ENCODE results near the gene FIG4. TPM values are rescaled to one million over a fixed set of nuclear protein-coding genes. Genes with fewer than 3 reads are reported as not detected.

The FIG4 gene
- total RNA-seq, 4 donors from 2014 or later: 4.1 to 35.5 (median 17.4) TPM

GRCh38 chr6:109660526-109661320 lies 30.4 kb upstream of the FIG4 start:
- Histone ChIP-seq H3K36me3 (no peaks in the 10 kb centered on the region), H3K27ac (no peak overlapping the region)

GRCh38 chr6:109662192-109662591 lies 28.9 kb upstream of the FIG4 start:
- Histone ChIP-seq H3K36me3 (no peaks in the 10 kb centered on the region), H3K9me3 (no peaks in the 10 kb centered on the region), H3K4me3 (no peak overlapping the region), H3K27ac (no peak overlapping the region), H3K4me1 (no peaks in the 10 kb centered on the region), H3K27me3 (no peaks in the 10 kb centered on the region)
- DNase-seq: no peak
- intact Hi-C loops (cut with DNase I; ENCODE audit: low total_unique reads): no loop called here
- TF ChIP-seq POLR2A (IDR thresholded peaks at IDR 0.05) (no peak), CTCF (IDR thresholded peaks at IDR 0.05) (no peak)

More at GRCh38 chr6:109660526-109661320, 30.4 kb upstream of the FIG4 start:
- Histone ChIP-seq H3K9me3 (no peaks in the 10 kb centered on the region), H3K4me1 (no peaks in the 10 kb centered on the region), H3K27me3 (no peaks in the 10 kb centered on the region), H3K4me3 (no peak overlapping the region)
- DNase-seq: no peak
- intact Hi-C loops (cut with DNase I; ENCODE audit: low total_unique reads): no loop called here
- TF ChIP-seq POLR2A (IDR thresholded peaks at IDR 0.05) (no peak), CTCF (IDR thresholded peaks at IDR 0.05) (no peak)

- H3K9me3 ChIP-seq: no peaks in the 10 kb centered on the region
- no peak overlapping the region for H3K27ac ChIP-seq
- no peaks in the 10 kb centered on the region for H3K36me3 ChIP-seq
- intact Hi-C loops (cut with DNase I; ENCODE audit: low total_unique reads): no loop called here
- H3K4me3 ChIP-seq: no peak overlapping the region
- no peak for DNase-seq
- no peaks in the 10 kb centered on the region for H3K27me3 ChIP-seq
- TF ChIP-seq CTCF (IDR thresholded peaks at IDR 0.05): no peak
- TF ChIP-seq POLR2A (IDR thresholded peaks at IDR 0.05): no peak
- no peaks in the 10 kb centered on the region for H3K4me1 ChIP-seq
These were observed 21.3 kb upstream of the FIG4 start for GRCh38 chr6:109669811-109670210.

GRCh38 chr6:109671733-109672132 lies 19.4 kb upstream of the FIG4 start:
- DNase-seq: no peak
- no peaks in the 10 kb centered on the region for H3K36me3 ChIP-seq
- H3K27ac ChIP-seq: no peak overlapping the region
- TF ChIP-seq POLR2A (IDR thresholded peaks at IDR 0.05) (no peak), CTCF (IDR thresholded peaks at IDR 0.05) (no peak)
- intact Hi-C loops (cut with DNase I; ENCODE audit: low total_unique reads): no loop called here
- H3K4me1 ChIP-seq: no peaks in the 10 kb centered on the region
- H3K27me3 ChIP-seq: no peaks in the 10 kb centered on the region
- H3K9me3 ChIP-seq: no peaks in the 10 kb centered on the region
- no peak overlapping the region for H3K4me3 ChIP-seq

GRCh38 chr6:109672175-109672574 lies 18.9 kb upstream of the FIG4 start:
- Histone ChIP-seq H3K27ac (no peak overlapping the region), H3K4me3 (no peak overlapping the region), H3K9me3 (no peaks in the 10 kb centered on the region), H3K36me3 (no peaks in the 10 kb centered on the region), H3K4me1 (no peaks in the 10 kb centered on the region), H3K27me3 (no peaks in the 10 kb centered on the region)
- intact Hi-C loops (cut with DNase I; ENCODE audit: low total_unique reads): no loop called here
- TF ChIP-seq CTCF (IDR thresholded peaks at IDR 0.05) (no peak), POLR2A (IDR thresholded peaks at IDR 0.05) (no peak)
- no peak for DNase-seq
